IPS-15b (cell line): ENCODE measurements around the gene PNMA8B.

Experiments used
- H3K27me3 ChIP-seq: one replicate; pipeline ENCODE4 v1.6.1; 2013; ENCODE audit warnings: low read length; ENCODE audit not compliant: control insufficient read depth, insufficient read depth
- H3K36me3 ChIP-seq: one replicate; pipeline ENCODE4 v1.6.1; 2013; ENCODE audit warnings: low read length; ENCODE audit not compliant: control insufficient read depth, insufficient read depth
- H3K4me1 ChIP-seq: one replicate; pipeline ENCODE4 v1.6.1; 2013; ENCODE audit warnings: mild to moderate bottlenecking, low read length; ENCODE audit not compliant: control insufficient read depth, insufficient read depth
- H3K4me3 ChIP-seq: one replicate; pipeline ENCODE4 v1.5.1; 2013; ENCODE audit warnings: low read depth, low read length
- H3K9ac ChIP-seq: one replicate; pipeline ENCODE4 v1.6.1; 2013; ENCODE audit warnings: low read depth, mild to moderate bottlenecking, low read length
- H3K9me3 ChIP-seq: one replicate; pipeline ENCODE4 v1.6.1; 2013; ENCODE audit warnings: mild to moderate bottlenecking, low read length; ENCODE audit not compliant: control insufficient read depth, insufficient read depth

PNMA8B gene

DNA sequence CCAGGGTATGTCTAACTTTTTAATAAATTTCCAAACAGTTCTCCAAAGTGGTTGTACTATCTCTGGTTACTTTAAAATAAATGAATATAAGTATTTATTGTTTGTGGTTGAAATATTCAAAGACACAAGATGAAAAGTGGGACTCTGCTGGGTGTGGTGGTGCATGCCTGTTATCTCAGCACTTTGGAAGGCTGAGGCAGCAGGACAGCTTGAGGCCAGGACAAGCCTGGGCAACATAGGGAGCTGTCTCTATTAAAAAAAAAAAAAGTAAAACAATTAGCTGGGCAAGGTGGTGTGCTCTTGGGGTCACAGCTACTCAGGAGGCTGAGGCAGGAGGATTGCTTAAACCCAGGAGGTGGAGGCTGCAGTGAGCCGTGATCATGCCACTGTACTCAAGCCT lies 34.7 kb downstream of the PNMA8B start:
- Histone ChIP-seq H3K4me1 (no peaks in the 10 kb centered on the region), H3K4me3 (no peak overlapping the region), H3K9me3 (no peaks in the 10 kb centered on the region), H3K27me3 (no peaks in the 10 kb centered on the region), H3K36me3 (no peaks in the 10 kb centered on the region), H3K9ac (no peak overlapping the region)

GRCh38 chr19:46460055-46460454 lies 35.6 kb downstream of the PNMA8B start:
- Histone ChIP-seq H3K9me3 (no peaks in the 10 kb centered on the region), H3K4me1 (no peaks in the 10 kb centered on the region), H3K36me3 (no peaks in the 10 kb centered on the region), H3K4me3 (no peak overlapping the region), H3K27me3 (no peaks in the 10 kb centered on the region), H3K9ac (no peak overlapping the region)

DNA sequence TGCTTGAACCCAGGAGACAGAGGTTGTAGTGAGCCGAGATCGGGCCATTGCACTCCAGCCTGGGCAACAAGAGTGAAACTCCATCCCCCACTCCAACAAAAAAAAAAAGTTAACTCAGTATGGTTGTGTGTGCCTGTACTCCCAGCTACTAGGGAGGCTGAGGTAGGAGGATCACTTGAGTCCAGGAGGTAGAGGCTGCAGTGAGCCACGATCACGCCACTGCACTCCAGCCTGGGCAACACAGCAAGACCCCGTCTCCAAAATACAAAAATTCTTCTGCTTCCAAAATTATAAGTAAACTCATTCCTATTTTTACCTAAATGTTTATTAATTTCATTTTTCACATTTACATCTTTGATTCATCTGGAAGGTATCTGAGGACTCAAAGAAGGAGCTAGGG lies 38.7 kb downstream of the PNMA8B start:
- Histone ChIP-seq H3K4me3 (no peak overlapping the region), H3K9ac (no peak overlapping the region), H3K27me3 (no peaks in the 10 kb centered on the region), H3K9me3 (no peaks in the 10 kb centered on the region), H3K4me1 (no peaks in the 10 kb centered on the region), H3K36me3 (no peaks in the 10 kb centered on the region)

- H3K4me1 ChIP-seq: no peaks in the 10 kb centered on the region
- no peaks in the 10 kb centered on the region for H3K36me3 ChIP-seq
- H3K9me3 ChIP-seq: no peaks in the 10 kb centered on the region
- H3K4me3 ChIP-seq: no peak overlapping the region
- H3K27me3 ChIP-seq: no peaks in the 10 kb centered on the region
- no peak overlapping the region for H3K9ac ChIP-seq
Observed at GRCh38 chr19:46454244-46454643, 41.4 kb downstream of the PNMA8B start.

GRCh38 chr19:46453661-46454060 lies 42.0 kb downstream of the PNMA8B start:
- no peak overlapping the region for H3K4me3 ChIP-seq
- no peaks in the 10 kb centered on the region for H3K9me3 ChIP-seq
- no peaks in the 10 kb centered on the region for H3K4me1 ChIP-seq
- no peak overlapping the region for H3K9ac ChIP-seq
- no peaks in the 10 kb centered on the region for H3K27me3 ChIP-seq
- no peaks in the 10 kb centered on the region for H3K36me3 ChIP-seq

DNA sequence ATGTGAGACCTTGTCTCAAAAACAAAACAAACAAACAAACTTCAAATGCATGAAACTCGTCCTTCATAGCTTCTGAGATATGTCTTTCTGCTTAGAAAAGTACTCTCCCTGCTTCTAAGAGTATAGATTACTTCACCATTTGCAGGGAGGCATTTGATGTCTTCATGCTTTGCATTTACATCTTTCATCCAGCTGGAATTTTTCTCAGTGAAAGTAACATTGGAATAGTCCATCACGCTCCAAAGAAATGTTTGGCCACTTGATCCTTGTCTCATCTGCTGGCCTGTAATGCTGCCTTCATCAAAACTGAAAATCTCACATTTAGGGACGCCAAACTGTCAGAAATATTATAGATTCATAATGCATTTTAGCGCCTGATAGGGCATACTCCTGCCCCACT lies 43.5 kb downstream of the PNMA8B start:
- Histone ChIP-seq H3K9ac (no peak overlapping the region), H3K27me3 (no peaks in the 10 kb centered on the region), H3K36me3 (no peaks in the 10 kb centered on the region), H3K4me1 (no peaks in the 10 kb centered on the region), H3K4me3 (no peak overlapping the region), H3K9me3 (no peaks in the 10 kb centered on the region)

DNA sequence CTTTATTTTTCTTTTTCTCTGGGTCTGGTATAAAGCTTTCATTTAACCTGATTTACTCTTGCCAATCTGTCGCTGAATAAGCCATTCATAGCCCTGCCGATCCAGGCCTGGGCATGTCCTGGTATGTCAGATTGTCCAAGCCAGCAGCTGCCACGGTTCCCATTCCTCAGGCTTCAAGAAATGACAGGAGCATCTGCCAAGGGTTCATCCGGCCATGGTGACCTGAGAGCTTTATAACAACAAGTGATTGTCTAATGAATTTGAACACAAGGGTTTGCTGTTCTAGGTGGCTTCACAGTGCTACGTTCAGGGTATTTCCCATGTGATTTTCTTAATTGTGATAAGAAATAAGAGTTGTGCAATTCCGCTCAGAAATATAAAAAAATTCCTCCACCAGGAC lies 44.3 kb downstream of the PNMA8B start:
- H3K27me3 ChIP-seq: no peaks in the 10 kb centered on the region
- no peaks in the 10 kb centered on the region for H3K9me3 ChIP-seq
- H3K36me3 ChIP-seq: no peaks in the 10 kb centered on the region
- no peaks in the 10 kb centered on the region for H3K4me1 ChIP-seq
- H3K9ac ChIP-seq: no peak overlapping the region
- H3K4me3 ChIP-seq: no peak overlapping the region

DNA sequence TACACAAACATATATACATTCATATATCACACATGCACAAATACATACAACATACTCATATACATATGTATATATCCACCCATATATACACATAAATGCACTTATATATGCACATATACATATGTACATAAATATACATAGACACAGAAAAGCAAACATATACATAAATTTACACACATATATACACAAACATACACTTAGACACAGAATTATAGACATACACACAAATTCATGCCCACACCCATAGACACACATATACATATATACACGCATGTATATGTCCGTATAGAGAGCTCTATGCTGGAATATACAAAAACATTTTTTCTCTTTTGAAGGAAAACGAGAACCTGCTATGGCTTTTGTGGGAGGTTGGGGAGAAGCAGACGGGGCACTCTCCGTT lies 44.9 kb downstream of the PNMA8B start:
- no peak overlapping the region for H3K9ac ChIP-seq

GRCh38 chr19:46449228-46449627 lies 46.4 kb downstream of the PNMA8B start:
- Histone ChIP-seq H3K36me3 (no peaks in the 10 kb centered on the region), H3K4me3 (no peak overlapping the region), H3K9me3 (no peaks in the 10 kb centered on the region), H3K27me3 (no peaks in the 10 kb centered on the region), H3K9ac (no peak overlapping the region), H3K4me1 (no peaks in the 10 kb centered on the region)

More for the DNA sequence above, 44.9 kb downstream of the PNMA8B start:
- H3K36me3 ChIP-seq: no peaks in the 10 kb centered on the region
- no peaks in the 10 kb centered on the region for H3K9me3 ChIP-seq
- no peaks in the 10 kb centered on the region for H3K4me1 ChIP-seq
- no peaks in the 10 kb centered on the region for H3K27me3 ChIP-seq
- H3K4me3 ChIP-seq: no peak overlapping the region

GRCh38 chr19:46448601-46449000 lies 47.1 kb downstream of the PNMA8B start:
- Histone ChIP-seq H3K36me3 (no peaks in the 10 kb centered on the region), H3K9ac (no peak overlapping the region), H3K4me3 (no peak overlapping the region), H3K27me3 (no peaks in the 10 kb centered on the region), H3K9me3 (no peaks in the 10 kb centered on the region), H3K4me1 (no peaks in the 10 kb centered on the region)

- no peak overlapping the region for H3K4me3 ChIP-seq
- H3K9ac ChIP-seq: no peak overlapping the region
- H3K36me3 ChIP-seq: no peaks in the 10 kb centered on the region
- H3K4me1 ChIP-seq: no peaks in the 10 kb centered on the region
- no peaks in the 10 kb centered on the region for H3K9me3 ChIP-seq
- H3K27me3 ChIP-seq: no peaks in the 10 kb centered on the region
Observed at GRCh38 chr19:46447824-46448223, 47.8 kb downstream of the PNMA8B start.

- H3K9me3 ChIP-seq: no peaks in the 10 kb centered on the region
- no peak overlapping the region for H3K4me3 ChIP-seq
- no peak overlapping the region for H3K9ac ChIP-seq
- no peaks in the 10 kb centered on the region for H3K36me3 ChIP-seq
- H3K27me3 ChIP-seq: no peaks in the 10 kb centered on the region
- no peaks in the 10 kb centered on the region for H3K4me1 ChIP-seq
Observed at GRCh38 chr19:46447006-46447405, 48.7 kb downstream of the PNMA8B start.

DNA sequence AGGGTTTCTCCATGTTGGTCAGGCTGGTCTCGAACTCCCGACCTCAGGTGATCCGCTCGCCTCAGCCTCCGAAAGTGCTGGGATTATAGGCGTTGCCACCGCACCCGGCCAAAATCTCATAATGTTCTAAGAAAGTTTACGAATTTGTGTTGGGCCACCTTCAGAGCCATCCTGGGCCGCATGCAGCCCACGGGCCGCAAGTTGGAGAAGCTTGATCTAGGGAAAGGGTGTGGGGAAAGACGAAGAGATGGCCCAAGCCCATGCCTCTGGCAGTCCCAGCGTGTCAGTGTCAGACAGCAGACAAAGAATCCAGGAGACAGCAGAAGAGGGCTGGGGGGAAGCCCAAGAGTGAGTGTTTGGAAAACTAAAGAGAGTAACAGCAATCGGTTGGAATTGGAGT lies 49.6 kb downstream of the PNMA8B start:
- no peaks in the 10 kb centered on the region for H3K36me3 ChIP-seq
- H3K9me3 ChIP-seq: no peaks in the 10 kb centered on the region
- no peaks in the 10 kb centered on the region for H3K27me3 ChIP-seq
- no peak overlapping the region for H3K9ac ChIP-seq
- H3K4me3 ChIP-seq: no peak overlapping the region
- no peaks in the 10 kb centered on the region for H3K4me1 ChIP-seq
